H1 (cell line): Measurements from ENCODE around the gene GHRL. TPM values are rescaled to one million over a fixed set of nuclear protein-coding genes. Genes with fewer than 3 reads are reported as not detected.

ENCODE experiments used
- polyA plus RNA-seq, 7 experiments: library from polyadenylated mRNA; depleted of rRNA in 3 of 7; stranded (reverse) in 5 of 7; unstranded in 2 of 7; fragments of >200 nt in 5 of 7; fragments of 200-250 nt in 2 of 7; gene quantifications; 1 replicate in 5 of 7; 2 replicates in 1 of 7; 4 replicates in 1 of 7; pipeline versions ENCODE4 v1.2.1 to v1.2.3, GENCODE V29; 2011 to 2013; ENCODE audit warnings: missing spikeins in 2 of 7, mixed read lengths in 2 of 7
- total RNA-seq: library from RNA; stranded (reverse); fragmentation: NEBNext Ultra II Directional; extraction: Animal tissue kit (Norgen Biotek cat#: 25700); gene quantifications from 2 replicates; pipeline ENCODE4 v1.2.1, GENCODE V29; 2021
- TF ChIP-seq, protein P1 (sequence below): fragments of 300-600 bp; sonication (generic); IDR thresholded peaks from 2 replicates; pipeline ENCODE4 v1.7.1; 2012; ENCODE audit warnings: low read length, moderate library complexity, mild to moderate bottlenecking, inconsistent platforms; ENCODE audit not compliant: insufficient replicate concordance

GHRL gene
- total and polyA plus RNA-seq, 2 of the 8 experiments (the other 6 are each of a cell fraction or from before 2014, with no cell fraction given) = 0.32 to 0.35 TPM

GRCh38 chr3:10322352-10322710 is 29.6 kb upstream of the GHRL start (continued):
- TF ChIP-seq, protein P1, sequence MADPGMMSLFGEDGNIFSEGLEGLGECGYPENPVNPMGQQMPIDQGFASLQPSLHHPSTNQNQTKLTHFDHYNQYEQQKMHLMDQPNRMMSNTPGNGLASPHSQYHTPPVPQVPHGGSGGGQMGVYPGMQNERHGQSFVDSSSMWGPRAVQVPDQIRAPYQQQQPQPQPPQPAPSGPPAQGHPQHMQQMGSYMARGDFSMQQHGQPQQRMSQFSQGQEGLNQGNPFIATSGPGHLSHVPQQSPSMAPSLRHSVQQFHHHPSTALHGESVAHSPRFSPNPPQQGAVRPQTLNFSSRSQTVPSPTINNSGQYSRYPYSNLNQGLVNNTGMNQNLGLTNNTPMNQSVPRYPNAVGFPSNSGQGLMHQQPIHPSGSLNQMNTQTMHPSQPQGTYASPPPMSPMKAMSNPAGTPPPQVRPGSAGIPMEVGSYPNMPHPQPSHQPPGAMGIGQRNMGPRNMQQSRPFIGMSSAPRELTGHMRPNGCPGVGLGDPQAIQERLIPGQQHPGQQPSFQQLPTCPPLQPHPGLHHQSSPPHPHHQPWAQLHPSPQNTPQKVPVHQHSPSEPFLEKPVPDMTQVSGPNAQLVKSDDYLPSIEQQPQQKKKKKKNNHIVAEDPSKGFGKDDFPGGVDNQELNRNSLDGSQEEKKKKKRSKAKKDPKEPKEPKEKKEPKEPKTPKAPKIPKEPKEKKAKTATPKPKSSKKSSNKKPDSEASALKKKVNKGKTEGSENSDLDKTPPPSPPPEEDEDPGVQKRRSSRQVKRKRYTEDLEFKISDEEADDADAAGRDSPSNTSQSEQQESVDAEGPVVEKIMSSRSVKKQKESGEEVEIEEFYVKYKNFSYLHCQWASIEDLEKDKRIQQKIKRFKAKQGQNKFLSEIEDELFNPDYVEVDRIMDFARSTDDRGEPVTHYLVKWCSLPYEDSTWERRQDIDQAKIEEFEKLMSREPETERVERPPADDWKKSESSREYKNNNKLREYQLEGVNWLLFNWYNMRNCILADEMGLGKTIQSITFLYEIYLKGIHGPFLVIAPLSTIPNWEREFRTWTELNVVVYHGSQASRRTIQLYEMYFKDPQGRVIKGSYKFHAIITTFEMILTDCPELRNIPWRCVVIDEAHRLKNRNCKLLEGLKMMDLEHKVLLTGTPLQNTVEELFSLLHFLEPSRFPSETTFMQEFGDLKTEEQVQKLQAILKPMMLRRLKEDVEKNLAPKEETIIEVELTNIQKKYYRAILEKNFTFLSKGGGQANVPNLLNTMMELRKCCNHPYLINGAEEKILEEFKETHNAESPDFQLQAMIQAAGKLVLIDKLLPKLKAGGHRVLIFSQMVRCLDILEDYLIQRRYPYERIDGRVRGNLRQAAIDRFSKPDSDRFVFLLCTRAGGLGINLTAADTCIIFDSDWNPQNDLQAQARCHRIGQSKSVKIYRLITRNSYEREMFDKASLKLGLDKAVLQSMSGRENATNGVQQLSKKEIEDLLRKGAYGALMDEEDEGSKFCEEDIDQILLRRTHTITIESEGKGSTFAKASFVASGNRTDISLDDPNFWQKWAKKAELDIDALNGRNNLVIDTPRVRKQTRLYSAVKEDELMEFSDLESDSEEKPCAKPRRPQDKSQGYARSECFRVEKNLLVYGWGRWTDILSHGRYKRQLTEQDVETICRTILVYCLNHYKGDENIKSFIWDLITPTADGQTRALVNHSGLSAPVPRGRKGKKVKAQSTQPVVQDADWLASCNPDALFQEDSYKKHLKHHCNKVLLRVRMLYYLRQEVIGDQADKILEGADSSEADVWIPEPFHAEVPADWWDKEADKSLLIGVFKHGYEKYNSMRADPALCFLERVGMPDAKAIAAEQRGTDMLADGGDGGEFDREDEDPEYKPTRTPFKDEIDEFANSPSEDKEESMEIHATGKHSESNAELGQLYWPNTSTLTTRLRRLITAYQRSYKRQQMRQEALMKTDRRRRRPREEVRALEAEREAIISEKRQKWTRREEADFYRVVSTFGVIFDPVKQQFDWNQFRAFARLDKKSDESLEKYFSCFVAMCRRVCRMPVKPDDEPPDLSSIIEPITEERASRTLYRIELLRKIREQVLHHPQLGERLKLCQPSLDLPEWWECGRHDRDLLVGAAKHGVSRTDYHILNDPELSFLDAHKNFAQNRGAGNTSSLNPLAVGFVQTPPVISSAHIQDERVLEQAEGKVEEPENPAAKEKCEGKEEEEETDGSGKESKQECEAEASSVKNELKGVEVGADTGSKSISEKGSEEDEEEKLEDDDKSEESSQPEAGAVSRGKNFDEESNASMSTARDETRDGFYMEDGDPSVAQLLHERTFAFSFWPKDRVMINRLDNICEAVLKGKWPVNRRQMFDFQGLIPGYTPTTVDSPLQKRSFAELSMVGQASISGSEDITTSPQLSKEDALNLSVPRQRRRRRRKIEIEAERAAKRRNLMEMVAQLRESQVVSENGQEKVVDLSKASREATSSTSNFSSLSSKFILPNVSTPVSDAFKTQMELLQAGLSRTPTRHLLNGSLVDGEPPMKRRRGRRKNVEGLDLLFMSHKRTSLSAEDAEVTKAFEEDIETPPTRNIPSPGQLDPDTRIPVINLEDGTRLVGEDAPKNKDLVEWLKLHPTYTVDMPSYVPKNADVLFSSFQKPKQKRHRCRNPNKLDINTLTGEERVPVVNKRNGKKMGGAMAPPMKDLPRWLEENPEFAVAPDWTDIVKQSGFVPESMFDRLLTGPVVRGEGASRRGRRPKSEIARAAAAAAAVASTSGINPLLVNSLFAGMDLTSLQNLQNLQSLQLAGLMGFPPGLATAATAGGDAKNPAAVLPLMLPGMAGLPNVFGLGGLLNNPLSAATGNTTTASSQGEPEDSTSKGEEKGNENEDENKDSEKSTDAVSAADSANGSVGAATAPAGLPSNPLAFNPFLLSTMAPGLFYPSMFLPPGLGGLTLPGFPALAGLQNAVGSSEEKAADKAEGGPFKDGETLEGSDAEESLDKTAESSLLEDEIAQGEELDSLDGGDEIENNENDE = no peak
- TF ChIP-seq, all 59 proteins: peak for 3
